Inflammatory macrophage treated with lipopolysaccharide for 1 hour (primary cell): ENCODE measurements around the gene SMIM41.
A peak's percentile ranks its signal among the peaks of the same experiment; 100 is the strongest.
"Not testable (repeated sequence)": the region's sequence is repeated elsewhere in the genome, so short reads cannot be mapped to it uniquely, and the experiment has no call there.

Source experiments
- DNase-seq, 2 donors: peaks; one replicate each; pipeline ENCODE4 v3.0.0-alpha.2; 2020 to 2022

SMIM41 gene

GRCh38 chr12:52086944-52087835 is 7.7 kb downstream of the SMIM41 start:
- no peak for DNase-seq

DNA sequence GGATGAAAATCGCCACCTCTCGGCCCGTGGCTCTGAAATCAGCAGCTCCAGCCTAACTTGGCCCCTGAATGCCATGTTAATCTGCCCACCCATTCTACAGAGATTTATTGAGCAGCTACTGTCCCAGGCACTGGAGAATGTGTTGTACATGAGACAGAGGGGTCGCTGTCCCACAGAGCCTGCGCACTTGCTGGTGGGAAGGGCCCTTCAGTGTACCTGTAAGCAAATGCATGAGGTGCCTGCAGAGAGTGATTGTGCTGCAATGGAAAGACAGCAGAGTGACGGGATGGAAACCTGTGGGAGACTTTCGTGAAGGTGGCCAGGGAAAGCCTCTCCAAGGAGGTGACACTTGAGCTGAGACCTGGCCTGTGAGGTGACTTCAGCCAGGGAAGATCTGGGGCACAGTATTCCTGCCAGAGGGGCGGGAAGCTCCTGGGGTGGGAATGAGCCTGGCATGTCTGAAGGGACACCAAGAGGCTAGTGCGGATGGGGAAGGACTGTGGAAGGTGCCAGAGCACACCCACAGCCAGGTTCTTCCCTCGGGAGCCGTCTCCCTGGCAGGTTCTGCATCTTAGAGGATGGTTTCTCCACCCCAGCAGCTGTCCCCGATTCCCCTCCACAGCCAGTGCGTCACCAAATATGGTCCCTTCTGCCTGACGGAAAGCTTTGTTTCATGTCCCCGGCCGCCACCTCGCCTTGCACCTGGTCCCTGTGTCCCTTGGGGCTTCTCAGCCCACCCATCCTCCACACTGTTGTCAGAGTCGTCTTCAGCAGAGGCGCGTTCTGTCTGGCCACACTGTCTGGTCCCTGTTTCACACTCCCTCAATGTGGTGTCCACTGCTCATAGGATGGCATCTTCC is 8.7 kb downstream of the SMIM41 start:
- no peak for DNase-seq

GRCh38 chr12:52089491-52089890 is 10.0 kb downstream of the SMIM41 start:
- DNase-seq, result no peak

DNA sequence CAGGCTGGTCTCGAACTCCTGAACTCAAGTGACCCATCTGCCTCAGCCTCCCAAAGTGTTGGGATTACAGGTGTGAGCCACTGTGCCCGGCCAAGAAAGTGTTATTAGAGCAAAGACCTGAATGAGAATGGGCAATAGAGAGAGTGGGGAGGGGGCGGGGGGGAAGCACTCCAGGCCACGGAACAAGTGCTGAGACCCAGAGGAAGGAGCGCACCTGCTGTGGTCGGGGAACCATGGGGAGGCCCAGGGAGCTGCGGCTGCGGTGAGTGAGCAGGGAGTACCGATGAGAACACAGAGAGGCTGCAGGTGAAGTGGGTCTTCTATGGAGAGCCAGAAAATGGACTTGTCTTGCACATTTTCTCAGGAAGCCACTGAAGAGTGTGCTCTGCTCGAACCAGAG is 10.8 kb downstream of the SMIM41 start:
- no peak for DNase-seq

GRCh38 chr12:52091061-52091460 is 11.6 kb downstream of the SMIM41 start:
- DNase-seq, result no peak

DNA sequence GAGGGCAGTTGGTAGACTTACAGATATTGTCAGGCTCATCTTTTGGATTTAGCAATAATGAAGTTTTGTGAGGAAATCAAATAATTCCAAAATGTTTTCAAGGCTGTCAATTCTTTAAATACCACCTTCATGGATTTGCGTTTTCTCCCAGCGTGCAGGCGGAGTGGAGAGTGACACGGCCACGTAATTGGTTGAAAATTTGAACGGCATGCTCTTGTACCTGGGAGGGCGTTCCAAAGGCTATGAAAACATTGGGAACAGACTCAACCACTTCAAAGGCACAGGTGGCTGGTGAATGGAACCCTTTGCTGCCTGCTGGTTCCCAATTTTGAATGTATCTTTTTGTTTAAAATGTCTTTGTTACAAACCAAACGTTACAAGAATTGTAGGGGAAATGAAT is 12.4 kb downstream of the SMIM41 start:
- DNase-seq, result no peak

- DNase-seq, result no peak
Observed at GRCh38 chr12:52093346-52093745, 13.8 kb downstream of the SMIM41 start.

GRCh38 chr12:52096332-52097044 is 17.0 kb downstream of the SMIM41 start:
- DNase-seq, result no peak

- DNase-seq, result no peak
Observed at GRCh38 chr12:52097045-52097666, 17.7 kb downstream of the SMIM41 start.

- not testable (repeated sequence) for DNase-seq
Observed at GRCh38 chr12:52104431-52105089, 25.1 kb downstream of the SMIM41 start.

DNA sequence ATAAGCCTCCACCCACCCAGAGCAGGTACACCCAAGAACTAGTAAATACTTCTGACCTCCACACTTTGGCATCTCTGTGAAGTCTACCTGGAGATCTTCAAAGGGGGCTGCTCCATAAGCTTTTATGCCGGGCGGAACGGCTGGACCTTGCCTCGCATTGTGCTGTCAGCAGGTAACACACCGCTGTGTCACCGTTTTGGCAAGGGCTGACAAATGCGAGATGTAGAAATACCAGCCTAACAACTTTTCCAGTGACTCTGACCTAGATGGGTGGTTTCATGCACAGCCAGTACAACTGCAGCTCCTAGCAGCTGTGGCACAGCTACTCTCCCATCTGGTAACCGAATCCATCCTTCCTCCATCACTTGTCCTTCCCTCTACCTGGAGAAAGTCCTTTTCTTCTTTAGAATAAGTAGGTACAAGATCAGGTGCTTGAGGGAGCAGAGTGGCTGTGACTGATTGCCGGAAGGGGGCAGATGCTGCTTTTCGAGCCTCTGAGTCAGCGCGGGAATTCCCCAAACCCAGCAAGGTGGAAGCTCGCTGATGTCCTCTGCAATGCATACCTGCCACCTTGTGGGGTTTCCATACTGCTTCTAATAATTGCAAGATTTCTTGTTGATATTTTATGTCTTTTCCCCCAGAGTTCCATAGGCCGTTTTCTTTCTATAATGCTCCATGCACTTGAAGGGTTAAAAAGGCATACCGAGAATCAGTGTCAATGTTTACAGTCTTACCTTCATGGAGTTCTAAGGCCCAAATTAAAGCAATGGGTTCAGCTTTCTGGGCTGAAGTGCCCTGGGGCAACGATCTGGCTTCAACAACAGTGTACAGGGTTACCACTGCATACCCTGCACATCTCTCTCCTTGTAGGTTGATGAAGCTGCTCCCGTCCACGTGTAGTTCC is 37.0 kb downstream of the SMIM41 start:
- DNase-seq, result not testable (repeated sequence)

DNA sequence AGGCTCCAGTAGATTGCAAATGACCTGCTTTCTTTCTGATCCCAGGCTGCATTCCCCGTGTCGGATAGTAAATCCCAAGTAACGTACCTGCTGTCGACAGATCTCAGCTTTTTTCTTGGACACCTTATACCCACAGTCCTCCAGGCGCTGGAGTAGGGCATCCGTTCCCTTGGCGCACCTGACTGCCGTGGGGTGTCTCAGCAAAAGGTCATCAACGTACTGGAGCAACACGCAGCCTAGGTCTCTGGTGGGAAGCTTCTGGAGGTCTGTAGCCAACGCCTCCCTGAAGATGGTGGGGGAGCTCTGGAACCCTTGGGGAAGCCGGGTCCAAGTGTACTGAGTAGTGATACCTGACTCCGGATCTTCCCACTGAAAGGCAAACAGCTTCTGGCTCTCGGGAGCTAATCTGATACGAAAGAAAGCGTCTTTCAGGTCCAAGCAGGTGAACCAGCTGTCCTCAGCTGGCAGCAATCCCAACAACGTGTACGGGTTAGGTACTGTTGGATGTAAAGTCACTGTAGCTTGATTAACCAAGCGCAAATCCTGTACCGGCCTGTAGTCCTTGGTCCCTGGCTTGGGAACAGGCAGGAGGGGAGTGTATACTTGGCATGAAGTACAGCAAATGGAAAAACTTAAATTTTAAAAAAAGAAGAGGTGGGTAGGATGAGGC is 38.4 kb downstream of the SMIM41 start:
- DNase-seq, result not testable (repeated sequence)

DNA sequence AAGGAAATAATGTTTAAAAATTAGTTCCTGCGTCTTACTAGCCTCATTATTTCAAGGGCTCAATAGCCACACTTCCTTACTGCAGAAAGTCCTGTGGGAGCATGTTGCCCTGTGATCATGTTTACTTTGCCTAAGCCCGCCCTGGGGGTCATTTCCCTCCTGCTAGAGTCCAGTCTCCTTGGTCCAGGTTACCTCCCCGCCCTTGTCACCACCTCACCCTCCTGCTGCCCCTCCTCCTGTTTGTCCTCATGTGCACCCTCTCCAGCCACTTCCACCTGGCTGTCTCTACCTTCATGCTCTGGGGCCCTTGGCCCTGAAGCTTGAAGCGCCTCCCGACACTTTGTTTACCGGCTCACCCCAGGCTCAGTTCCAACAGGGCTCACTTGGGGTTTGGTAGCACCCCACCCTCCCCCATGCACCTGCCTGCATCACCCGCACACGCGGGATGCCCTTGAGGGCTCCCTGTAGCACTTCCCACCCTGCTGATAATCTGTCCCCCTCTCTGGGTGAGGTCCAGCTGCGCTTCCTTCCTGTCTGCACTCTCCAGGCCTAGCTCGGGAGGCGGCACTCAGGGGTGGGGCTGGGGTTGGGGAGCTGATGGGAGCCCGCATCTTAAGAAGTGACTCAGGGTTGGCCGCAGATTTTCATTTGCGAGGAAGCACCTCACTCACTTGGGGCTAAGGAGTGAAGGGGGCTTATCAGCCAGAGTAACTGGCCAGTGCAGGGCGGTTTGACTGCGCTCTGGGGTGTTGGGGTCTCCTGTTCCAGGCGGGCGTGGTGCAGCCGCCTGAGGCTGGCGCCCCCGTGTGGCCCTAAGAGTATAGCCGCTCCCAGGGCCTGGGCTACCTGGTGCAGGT is 40.1 kb downstream of the SMIM41 start:
- no peak for DNase-seq

GRCh38 chr12:52120951-52121823 is 41.7 kb downstream of the SMIM41 start:
- peak in 1 of 2 donors; percentile 20 for DNase-seq

DNA sequence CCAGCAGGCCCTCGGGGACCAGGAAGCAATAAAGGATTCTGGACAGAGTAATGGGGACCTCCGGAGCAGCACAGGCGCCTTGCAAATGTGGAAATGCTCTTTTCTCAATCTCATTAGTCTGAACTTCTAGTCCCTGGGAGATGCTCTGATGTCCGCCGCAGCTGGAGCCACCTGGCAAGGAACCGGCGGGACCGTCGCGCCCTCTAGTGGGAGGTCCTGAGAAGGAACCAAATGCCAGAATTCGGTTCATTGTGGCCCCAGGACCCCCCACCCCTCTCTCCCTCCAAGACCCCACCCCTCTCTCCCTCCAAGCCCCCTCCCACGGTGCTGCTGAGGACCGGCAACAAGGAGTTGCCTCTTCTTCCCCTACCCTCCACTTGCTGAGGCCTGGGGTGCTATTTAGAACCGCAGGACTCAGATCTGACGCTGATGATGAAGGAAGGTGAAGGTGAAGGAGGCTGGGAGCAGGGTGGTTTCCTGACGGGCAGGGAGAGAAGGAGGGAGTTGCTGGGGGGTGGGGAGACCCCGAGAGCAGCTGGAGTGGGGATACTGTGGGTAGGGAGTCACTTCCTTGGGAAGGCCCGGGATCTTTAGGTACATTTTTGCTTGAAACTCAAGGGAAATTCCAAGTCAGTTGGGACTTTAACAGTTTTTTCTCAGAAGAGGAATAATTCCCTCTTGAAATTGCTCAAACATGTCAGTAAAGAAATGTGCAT is 42.5 kb downstream of the SMIM41 start:
- DNase-seq, result peak; percentile 27 to 59

DNA sequence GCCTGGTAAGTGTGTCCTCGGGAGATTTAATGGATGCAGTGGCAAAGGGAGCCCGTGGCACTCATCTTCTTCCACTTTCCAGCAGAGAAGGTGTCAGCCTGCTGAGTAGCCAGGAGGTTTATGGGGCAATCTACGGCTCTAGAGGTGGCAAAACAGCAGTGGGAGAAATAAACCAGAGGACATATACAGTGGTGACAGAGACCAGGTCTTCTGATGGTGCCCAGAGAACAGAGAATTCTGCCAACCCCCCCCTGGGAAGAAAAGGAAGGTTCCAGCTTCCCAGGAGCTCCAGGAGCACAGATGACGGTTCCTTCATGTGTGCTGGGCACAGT is 43.0 kb downstream of the SMIM41 start:
- DNase-seq, result no peak

GRCh38 chr12:52122904-52123303 is 43.4 kb downstream of the SMIM41 start:
- DNase-seq, result no peak
